NCI-H128 (cell line): ENCODE measurements around the gene COL6A1.
"Not testable (repeated sequence)": the region's sequence is repeated elsewhere in the genome, so short reads cannot be mapped to it uniquely, and the experiment has no call there.

Source experiments
- DNase-seq: peaks from one replicate; lab custom pipeline; 2025; ENCODE audit not compliant: unreplicated experiment; lab: John Stamatoyannopoulos, UW

Gene COL6A1

DNA sequence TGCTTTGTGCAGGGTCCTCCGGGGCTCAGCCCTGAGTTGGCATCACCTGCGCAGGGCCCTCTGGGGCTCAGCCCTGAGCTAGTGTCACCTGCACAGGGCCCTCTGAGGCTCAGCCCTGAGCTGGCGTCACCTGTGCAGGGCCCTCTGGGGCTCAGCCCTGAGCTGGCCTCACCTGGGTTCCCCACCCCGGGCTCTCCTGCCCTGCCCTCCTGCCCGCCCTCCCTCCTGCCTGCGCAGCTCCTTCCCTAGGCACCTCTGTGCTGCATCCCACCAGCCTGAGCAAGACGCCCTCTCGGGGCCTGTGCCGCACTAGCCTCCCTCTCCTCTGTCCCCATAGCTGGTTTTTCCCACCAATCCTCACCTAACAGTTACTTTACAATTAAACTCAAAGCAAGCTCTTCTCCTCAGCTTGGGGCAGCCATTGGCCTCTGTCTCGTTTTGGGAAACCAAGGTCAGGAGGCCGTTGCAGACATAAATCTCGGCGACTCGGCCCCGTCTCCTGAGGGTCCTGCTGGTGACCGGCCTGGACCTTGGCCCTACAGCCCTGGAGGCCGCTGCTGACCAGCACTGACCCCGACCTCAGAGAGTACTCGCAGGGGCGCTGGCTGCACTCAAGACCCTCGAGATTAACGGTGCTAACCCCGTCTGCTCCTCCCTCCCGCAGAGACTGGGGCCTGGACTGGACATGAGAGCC lies 22.7 kb downstream of the COL6A1 start:
- no peak for DNase-seq

DNA sequence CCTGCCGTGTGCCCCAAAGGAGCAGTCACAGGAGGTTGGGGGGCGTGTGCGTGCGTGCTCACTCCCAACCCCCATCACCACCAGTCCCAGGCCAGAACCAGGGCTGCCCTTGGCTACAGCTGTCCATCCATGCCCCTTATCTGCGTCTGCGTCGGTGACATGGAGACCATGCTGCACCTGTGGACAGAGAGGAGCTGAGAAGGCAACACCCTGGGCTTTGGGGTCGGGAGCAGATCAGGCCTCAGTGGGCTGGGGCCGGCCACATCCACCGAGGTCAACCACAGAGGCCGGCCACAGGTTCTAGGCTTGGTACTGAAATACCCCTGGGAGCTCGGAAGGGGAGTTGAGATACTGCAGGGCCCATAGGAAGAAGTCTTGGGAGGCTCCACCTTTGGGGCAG lies 23.5 kb downstream of the COL6A1 start:
- DNase-seq: no peak

DNA sequence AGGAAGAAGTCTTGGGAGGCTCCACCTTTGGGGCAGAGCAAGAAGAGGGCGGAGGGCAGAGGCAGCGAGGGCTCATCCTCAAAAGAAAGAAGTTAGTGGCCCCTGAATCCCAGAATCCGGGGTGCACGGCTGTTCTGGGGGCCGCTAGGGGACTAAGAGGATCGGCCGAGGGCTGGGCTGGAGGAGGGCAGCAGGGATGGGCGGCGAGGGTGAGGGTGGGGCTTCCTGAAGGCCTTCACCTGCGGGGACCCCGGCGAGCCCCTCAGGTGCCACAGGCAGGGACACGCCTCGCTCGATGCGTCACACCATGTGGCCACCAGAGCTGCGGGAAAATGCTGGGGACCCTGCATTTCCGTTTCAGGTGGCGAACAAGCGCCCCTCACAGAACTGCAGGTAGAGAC lies 23.9 kb downstream of the COL6A1 start:
- DNase-seq: no peak

DNA sequence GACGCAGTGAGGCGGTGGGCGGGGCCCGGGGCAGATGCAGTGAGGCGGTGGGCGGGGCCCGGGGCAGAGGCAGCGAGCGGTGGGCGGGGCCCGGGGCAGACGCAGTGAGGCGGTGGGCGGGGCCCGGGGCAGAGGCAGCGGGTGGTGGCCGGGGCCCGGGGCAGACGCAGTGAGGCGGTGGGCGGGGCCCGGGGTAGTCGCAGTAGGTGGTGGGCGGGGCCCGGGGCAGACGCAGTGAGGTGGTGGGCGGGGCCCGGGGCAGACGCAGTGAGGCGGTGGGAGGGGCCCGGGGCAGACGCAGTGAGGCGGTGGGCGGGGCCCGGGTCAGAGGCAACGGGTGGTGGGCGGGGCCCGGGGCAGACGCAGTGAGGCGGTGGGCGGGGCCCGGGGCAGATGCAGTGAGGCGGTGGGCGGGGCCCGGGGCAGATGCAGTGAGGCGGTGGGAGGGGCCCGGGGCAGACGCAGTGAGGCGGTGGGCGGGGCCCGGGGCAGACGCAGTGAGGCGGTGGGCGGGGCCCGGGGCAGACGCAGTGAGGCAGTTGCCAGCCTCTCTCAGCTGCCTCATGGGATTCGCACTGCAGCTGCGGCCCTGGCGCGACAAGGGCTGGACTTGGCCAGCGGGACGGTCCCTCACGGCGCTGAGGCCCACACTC lies 24.4 kb downstream of the COL6A1 start:
- DNase-seq: not testable (repeated sequence)

DNA sequence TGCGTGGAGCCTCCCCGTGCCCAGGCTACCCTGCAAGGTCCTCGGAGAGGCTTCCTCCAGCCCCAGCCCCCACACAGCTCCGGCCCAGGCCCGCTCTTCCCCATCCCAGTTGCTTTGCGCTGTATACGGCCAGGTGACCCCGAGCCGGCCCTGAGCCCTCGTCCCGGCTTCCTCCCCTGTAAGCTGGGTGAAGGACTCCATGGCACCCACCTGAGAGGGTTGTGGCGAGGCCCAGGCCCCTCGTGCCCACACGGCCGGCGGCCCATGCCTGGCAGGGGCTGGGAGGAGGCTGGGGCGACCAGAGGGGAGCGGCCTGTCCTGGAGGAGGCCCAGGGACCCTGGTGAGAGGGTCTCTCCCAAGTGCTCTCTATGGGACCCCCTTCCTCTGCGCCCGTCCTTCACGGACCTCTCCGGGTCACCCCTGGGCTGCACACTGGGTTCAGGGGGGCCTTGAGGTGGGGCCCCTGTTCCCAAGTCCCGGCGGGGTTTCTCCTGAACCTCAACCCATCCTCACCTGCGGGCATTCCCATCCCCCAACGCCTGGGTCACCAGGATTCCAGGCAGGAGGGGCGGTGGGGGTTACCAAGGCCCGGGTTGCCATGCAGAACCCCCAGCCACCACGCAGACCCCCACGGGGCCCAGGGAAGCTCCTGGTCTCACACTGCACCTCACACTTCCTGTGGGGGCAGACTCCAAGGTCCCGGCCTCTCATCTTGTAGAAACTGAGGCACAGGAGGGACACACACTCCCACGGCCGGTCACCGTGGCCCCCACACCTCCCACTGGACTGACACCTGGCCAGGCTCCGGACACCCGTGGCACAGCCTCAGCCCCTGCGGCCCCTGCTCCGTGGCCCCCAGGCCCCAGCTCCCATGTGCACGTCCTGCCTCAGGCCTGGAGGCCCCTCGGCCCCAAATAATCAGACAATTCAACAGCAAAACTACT lies 25.2 kb downstream of the COL6A1 start:
- DNase-seq: no peak

DNA sequence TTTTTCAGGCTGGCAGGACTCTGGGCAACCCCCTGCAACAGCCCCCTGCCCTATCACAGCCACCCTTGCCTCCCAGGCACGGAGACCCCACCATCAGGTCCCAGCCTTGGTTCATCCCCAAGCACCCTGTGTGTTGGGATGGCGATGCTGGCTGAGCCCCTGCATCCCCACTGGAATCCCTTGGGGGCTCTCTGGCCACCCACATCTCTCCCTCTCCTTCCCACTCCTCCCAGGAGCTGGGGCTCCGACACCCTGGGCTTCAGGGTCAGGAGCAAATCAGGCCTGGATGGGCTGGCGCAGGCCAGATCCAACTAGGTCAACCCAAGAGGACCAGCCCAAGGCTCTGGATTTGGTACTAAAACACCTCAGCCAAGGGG lies 25.9 kb downstream of the COL6A1 start:
- DNase-seq: no peak

DNA sequence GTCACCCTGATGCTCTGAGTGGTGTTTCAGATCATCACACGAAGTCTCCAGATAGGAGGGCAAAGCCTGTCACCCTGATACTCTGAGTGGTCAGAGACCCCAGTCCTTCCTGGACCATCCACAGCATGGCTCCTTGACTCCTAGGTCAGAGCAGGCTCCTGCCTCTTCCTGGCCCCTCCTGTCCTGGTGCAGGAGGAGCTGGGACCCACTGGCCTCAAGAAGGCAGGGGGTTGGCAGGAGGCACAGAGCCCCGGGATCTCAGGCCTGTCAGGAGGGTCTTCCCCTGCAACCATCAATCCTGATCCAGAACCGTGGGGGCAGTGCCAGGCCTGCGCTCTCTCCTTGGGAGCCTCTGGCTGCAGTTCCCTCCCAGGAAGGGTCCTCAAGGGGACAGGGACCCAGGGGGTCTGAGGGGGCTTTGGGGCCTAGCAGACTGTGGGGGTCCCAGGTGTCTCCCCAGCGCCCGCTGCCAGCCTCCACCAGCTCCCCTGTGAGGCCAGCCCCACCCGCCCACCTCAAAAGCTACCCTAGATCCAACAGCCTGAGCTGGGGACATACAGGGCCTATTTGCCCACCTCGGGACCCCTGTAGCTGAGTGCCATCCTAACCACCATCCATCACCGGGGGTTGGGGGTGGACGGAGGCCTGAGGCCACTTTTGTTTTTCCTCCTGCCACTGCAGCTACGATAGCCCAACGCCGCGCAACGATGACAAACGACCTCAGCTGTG lies 27.5 kb downstream of the COL6A1 start:
- no peak for DNase-seq

DNA sequence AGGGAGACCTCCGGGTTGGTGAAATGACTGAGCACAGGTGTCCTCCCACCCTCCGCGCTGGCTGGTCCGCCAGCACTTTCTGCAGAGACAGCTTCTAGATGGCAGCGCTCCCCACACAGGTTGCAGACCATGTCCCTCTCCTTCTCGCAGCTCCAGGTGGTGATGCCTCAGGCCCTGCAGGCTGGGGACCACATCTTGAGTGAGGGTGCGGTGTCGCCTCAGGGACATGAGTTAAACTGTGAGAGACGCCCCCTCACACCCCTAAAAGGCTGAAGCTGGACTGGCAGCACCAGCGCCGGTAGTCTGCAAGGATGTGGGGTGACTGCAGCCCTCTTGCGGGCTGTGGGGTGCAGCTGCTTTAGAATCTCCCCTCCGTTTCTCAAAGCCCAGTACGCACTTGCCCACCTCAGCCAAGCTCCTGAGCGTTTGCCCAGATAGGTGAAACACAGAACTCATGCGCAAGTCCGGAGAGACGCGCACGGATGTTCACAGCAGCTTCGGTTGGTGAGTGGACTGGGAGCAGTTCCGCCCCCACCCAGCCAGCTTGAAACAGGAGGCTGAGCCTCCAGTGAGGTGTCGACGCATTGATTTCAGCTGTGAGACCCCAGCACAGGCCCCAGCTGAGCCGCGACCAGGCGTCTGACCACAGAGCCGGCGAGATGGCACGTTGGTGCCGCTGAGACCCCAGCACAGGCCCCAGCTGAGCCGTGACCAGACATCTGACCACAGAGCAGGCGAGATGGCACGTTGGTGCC lies 28.6 kb downstream of the COL6A1 start:
- no peak for DNase-seq

DNA sequence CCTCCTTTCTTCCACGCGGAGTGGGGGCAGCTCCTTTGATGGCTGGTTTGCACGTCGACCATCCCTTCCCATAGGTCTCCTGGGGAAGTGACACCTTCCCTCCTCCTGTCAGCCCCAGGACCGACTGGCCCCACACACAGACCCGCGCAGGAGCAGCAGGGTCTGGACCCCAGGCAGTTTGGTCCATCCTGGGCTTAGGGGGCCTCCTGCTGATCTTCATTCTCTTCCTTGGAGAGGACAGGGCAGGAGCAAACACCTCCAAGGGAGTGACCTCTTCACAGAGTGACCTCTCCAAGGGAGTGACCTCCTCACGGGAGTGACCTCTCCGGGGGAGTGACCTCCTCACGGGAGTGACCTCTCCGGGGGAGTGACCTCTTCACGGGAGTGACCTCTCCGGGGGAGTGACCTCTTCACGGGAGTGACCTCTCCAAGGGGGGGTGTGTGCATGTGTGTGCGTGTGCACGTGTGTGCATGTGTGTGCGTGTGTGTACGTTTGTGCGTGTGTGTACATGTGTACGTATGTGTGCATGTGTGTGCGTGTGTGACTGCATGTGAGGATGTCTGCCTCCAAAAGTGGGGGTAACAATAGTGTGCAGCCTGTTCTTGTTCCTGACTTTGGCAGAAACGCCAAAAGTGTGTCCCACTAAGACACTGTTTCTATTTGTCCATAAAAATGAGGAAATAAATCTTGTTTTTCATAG lies 29.8 kb downstream of the COL6A1 start:
- no peak for DNase-seq

DNA sequence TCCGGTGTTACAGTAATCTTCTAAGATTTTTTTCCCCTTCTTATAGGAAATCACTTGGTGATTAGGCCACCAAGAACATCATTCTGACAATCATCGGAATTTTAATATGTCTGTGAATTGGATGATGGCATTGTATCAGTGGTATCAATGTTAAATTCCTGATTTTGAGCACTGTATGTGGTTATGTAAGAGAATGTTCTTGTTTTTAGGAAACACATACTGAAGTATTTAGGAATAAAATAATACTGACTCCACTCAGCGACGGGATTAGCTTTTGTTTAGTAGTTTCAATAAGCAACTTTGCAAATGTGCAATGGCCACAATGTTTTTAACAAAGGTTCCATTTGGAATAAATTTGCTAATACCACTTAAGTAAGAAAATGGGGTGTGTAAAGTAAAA lies 30.6 kb downstream of the COL6A1 start:
- no peak for DNase-seq

DNA sequence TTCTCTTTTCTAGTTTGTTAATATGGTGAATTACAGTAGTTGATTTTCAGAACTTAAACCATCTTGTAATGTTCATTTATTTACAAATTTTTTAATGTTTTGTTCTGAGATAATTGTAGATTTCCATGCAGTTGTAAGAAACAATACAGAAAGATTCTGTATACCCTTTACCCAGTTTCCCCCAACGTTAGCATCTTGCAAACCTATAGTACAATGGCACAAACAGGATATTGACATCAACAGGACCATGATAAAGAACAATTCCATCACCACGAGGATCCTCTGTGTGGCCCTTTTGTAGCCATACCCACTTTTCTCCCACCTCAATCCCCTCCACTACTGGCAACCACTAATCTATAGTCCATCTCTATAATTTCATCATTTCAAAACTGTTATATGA lies 33.3 kb downstream of the COL6A1 start:
- DNase-seq: no peak

DNA sequence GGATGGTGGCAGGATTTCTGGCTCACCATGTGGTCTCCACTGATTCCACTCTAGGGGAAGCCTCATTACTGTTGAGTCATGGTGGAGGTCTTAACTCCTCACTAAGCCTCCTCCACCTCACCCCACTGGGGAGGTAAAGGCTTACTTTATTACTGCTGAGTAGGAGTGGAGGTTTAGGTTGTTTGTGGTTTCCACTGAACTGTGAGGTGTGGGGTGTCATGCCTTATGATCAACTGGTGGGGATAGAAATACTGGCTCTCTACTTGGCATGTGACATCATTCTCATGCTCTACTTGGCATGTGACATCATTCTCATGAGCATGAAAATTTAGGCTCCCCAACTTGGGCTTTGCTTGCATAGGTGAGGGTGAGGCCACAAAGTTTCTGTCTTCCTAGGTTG lies 35.6 kb downstream of the COL6A1 start:
- no peak for DNase-seq

DNA sequence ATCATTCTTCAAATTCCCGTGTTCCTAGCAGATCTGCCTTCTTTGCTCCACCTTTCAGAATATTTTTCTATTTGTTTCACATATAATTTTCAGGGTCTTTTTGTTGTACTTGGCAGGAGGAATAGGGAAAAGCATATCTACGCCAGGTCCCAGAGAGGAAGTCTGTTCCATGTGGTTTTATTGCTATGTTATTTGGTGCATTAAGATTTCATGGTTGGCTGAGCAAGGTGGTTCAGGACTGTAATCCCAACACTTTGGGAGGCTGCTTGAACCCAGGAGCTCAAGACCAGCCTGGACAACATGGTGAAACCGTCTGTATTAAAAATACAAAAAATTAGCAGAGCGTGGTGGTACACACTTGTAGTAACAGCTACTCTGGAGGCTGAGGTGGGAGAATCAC lies 36.1 kb downstream of the COL6A1 start:
- DNase-seq: no peak

DNA sequence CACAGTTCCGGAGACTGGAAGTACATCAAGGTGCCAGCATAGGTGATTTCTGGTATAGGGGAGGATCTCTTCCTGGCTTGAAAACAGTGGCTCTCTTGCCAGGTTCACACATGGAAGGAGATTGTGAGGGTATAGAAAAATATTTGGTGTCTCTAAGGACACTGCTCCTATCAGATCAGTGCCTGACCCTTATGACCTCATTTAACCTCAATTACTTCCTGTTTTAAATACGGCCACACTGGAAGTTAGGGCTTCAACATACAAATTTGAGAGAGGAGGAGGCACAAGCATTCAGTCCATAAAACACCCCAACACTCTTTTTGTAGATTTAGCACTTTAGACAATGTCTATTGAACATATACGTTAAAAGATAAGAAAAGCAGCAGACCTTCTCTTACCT lies 37.0 kb downstream of the COL6A1 start:
- no peak for DNase-seq

DNA sequence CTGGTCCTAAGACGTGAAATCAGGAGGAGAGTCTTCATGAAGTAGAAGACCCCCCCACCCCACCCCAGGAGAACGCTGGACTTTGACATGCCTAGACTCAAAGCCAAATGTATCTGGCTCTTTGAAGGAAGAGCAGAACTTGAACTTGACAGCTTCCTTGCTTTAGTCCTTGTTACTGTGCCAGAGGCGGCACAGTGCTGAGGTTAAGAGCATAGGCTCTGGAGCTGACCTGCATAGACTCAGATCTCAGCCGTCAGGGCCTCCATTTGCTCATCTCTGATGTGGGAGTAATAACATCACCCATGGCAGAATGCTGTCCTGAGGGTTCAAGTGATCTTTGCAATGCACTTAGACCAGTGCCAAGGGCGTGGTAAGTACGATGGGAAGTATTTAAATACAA lies 39.0 kb downstream of the COL6A1 start:
- no peak for DNase-seq

DNA sequence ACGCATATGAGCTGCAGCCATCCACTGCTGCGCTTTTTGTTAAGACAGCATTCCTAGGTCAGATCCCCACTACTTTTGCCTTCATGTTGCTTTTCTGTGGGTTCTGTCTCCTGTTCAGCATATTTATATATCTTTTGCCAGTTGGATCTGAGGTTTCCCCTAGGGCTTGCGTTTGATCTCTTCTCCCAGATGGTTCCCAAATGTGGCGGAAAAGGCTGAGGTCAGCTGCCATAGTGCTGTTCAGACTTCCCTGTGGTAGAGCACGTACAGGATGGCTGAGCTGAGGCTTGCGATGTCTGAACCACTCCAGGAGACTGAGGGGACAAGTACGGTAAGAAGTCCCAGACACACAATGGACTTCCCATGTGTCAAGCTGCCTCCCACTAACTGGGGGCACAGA lies 39.8 kb downstream of the COL6A1 start:
- no peak for DNase-seq

DNA sequence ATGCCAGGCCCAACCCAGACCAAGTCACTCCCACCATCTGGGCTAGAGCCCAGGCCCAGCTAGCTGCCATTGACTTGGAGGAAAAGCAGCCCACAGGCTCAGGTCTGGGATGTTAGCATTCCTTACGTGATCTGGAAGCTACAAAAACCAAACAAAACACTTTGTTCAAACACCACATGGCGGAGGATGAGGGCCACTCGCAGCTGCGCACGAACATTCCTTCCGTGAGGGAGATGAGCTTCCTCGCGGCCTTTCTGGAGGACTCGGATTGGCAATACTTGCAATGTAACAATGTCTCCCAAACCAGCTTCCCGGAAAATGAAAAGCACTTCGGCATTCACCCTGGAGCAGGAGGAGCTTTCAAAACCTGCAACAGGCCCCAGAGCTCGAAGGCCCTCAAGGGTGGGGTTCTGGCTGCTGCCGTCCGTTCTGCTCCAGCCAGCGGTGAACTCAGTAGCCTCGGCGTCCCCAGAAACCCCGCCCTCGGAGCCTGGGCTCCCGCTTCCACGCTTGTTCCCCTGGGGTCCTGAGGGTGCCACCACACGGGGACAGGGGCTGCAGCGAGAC lies 40.5 kb downstream of the COL6A1 start:
- DNase-seq: no peak

DNA sequence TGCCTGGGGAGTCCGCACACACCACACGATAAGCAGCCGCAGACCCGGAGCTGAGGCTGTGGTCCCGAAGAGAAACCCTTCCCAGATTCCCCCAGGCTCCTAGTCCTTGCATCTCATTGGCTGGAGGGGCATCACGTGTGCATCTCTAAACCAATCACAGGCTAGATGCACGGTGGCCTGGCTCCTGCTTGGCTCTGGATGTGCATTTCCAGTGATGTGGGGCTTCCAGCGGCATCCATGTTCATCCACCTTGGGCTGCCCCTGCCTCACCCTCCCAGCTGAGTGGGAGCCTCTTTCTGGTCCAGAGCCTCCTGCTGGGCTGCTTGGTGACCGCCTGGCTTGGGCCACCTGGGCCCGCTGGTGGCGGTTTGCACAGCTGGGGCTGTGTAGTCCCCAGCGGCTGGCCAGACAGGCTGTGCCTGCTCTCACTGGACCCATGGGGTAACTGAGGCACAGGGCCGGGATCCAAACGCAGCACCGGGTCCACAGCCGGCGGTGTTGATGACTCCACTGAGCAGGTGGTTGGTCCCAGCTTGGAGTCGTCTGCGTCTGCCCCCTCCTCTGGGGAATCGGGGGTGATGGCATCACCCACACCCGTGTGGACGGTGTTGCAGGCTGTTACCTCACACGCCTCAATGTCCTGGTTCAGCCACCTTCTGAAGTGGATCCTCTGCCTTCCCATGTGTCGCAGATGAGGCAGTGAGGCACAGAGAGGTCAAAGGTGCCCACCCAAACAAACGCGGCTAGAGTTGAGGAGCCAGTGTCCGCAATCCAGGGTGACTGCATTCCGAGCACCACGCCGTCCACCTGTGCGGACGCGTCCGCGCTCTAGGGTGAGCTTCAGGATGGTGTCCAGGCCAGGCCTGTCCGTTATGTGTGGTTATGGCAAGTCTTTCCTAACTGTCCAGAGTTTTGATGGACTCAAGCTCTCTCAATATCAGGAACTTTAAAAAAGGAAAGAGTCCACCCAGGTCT lies 41.3 kb downstream of the COL6A1 start:
- no peak for DNase-seq
